H54 (cell line): ENCODE results near the gene MDFIC.

ENCODE experiments used
- DNase-seq: peaks from one replicate; pipeline ENCODE4 v3.0.0; 2011; ENCODE audit warnings: low spot score, mixed read lengths; ENCODE audit not compliant: insufficient read length
- FAIRE-seq: peaks from 3 replicates; lab custom pipeline; 2011; peaks lifted over from hg19 to GRCh38; lab: Jason Lieb, UNC
- POLR2A ChIP-seq: IDR thresholded peaks from 2 replicates; pipeline ENCODE4 v1.6.1; 2011; ENCODE audit warnings: low read depth, mild to moderate bottlenecking, low read length

Gene MDFIC

GRCh38 chr7:115005251-115005650 lies 83.4 kb downstream of the MDFIC start:
- DNase-seq (no peak), FAIRE-seq (no peak)
- TF ChIP-seq POLR2A, result no peak

- FAIRE-seq, result no peak
- no peak for TF ChIP-seq POLR2A
- no peak for DNase-seq
Observed at GRCh38 chr7:115005953-115006352, 84.1 kb downstream of the MDFIC start.

GRCh38 chr7:115007751-115008150 lies 85.9 kb downstream of the MDFIC start:
- TF ChIP-seq POLR2A, result no peak
- no peak for DNase-seq
- FAIRE-seq, result no peak

- TF ChIP-seq POLR2A, result no peak
- no peak for FAIRE-seq
- DNase-seq, result no peak
Observed at GRCh38 chr7:115008465-115009114, 86.7 kb downstream of the MDFIC start.

GRCh38 chr7:115009139-115009538 lies 87.2 kb downstream of the MDFIC start:
- FAIRE-seq, result no peak
- TF ChIP-seq POLR2A, result no peak

GRCh38 chr7:115009736-115010440 lies 88.0 kb downstream of the MDFIC start:
- DNase-seq (no peak), FAIRE-seq (no peak)
- TF ChIP-seq POLR2A, result no peak

More at GRCh38 chr7:115009139-115009538, 87.2 kb downstream of the MDFIC start:
- no peak for DNase-seq

- FAIRE-seq, result no peak
- TF ChIP-seq POLR2A, result no peak
- DNase-seq, result no peak
Observed at GRCh38 chr7:115010441-115010820, 88.5 kb downstream of the MDFIC start.

GRCh38 chr7:115013886-115014285 lies 92.0 kb downstream of the MDFIC start:
- TF ChIP-seq POLR2A, result no peak
- no peak for FAIRE-seq
- no peak for DNase-seq

- no peak for FAIRE-seq
- no peak for DNase-seq
- no peak for TF ChIP-seq POLR2A
Observed at GRCh38 chr7:115014794-115015193, 92.9 kb downstream of the MDFIC start.

- TF ChIP-seq POLR2A, result no peak
- DNase-seq, result peak; percentile 18
- FAIRE-seq, result no peak
Observed at GRCh38 chr7:115015619-115016018, 93.7 kb downstream of the MDFIC start.

GRCh38 chr7:115019882-115020605 lies 98.2 kb downstream of the MDFIC start:
- DNase-seq (no peak), FAIRE-seq (no peak)
- TF ChIP-seq POLR2A, result no peak

GRCh38 chr7:115023219-115023618 lies 101.3 kb downstream of the MDFIC start:
- FAIRE-seq (no peak), DNase-seq (no peak)
- TF ChIP-seq POLR2A, result no peak

GRCh38 chr7:115024276-115024675 lies 102.4 kb downstream of the MDFIC start:
- TF ChIP-seq POLR2A, result no peak
- DNase-seq (no peak), FAIRE-seq (no peak)

- TF ChIP-seq POLR2A, result no peak
- FAIRE-seq (no peak), DNase-seq (no peak)
Observed at GRCh38 chr7:115032715-115033703, 111.1 kb downstream of the MDFIC start.
